AG10803 (cell line): ENCODE measurements around the gene BACH2.
A peak's percentile ranks its signal among the peaks of the same experiment; 100 is the strongest.

Experiments
- DNase-seq: peaks from one replicate; pipeline ENCODE4 v3.0.0; 2010; ENCODE audit warnings: low read depth
- H3K4me3 ChIP-seq: 2 replicates; pipeline ENCODE4 v1.5.1; 2011; ENCODE audit warnings: mild to moderate bottlenecking, low read length, control low read depth
- CTCF ChIP-seq: conservative IDR thresholded peaks from 2 replicates; pipeline ENCODE4 v1.5.1; 2011; ENCODE audit warnings: mild to moderate bottlenecking, low read length, control low read depth, inconsistent platforms

BACH2 gene

GRCh38 chr6:89999154-89999553, 297.5 kb downstream of the BACH2 start:
- TF ChIP-seq CTCF = no peak
- peak; percentile 27 for DNase-seq
- H3K4me3 ChIP-seq = no peak overlapping the region

- peak; percentile 87 for DNase-seq
- no peak for TF ChIP-seq CTCF
- H3K4me3 ChIP-seq = no peak overlapping the region
Measured at GRCh38 chr6:89997456-89998445, 298.9 kb downstream of the BACH2 start.

- no peak overlapping the region for H3K4me3 ChIP-seq
- DNase-seq = no peak
- no peak for TF ChIP-seq CTCF
Measured at GRCh38 chr6:89993411-89993810, 303.2 kb downstream of the BACH2 start.

DNA sequence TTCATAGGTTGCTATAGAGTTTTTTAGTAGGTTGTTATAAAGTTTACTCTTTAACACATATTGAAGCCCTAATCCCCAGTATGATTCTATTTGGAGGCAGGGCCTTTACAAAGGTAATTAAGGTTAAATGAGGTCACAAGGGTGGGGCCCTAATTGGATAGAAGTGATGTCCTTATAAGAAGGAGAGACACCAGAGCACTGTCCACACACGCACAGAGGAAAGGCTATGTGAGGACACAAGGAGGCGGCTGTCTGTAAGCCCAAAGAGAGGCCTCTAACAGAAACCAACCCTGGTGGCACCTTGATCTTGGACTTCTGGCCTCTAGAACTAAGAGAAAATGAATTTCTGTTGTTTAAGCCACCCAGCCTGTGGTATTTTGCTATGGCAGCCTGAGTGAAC, 303.8 kb downstream of the BACH2 start:
- H3K4me3 ChIP-seq = no peak overlapping the region
- no peak for TF ChIP-seq CTCF
- DNase-seq = no peak

- no peak for TF ChIP-seq CTCF
Measured at GRCh38 chr6:89989742-89990141, 306.9 kb downstream of the BACH2 start.

DNA sequence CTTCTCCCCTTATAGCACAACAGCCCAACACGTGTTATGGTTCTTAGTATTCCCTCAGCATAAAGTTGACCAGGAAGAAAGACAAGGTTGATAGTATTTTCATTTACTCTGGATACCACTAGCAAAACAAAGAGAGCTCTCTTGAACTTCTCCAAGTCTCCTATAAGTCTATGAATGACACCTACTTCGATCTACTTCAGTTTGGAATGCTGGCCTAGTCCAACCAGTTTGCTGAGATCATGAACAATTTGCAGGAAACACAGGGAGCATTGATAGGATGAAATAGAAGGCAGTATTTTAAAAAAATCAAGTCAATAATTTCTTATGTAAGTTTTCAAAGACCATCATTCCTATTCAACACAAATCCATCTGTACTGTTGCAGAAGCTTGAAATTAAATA, 308.8 kb downstream of the BACH2 start:
- no peak for TF ChIP-seq CTCF
- no peak for DNase-seq
- H3K4me3 ChIP-seq = no peak overlapping the region

More at GRCh38 chr6:89989742-89990141, 306.9 kb downstream of the BACH2 start:
- peak; percentile 97 for DNase-seq
- no peak overlapping the region for H3K4me3 ChIP-seq

GRCh38 chr6:89987140-89987539, 309.5 kb downstream of the BACH2 start:
- no peak for TF ChIP-seq CTCF
- no peak for DNase-seq
- no peak overlapping the region for H3K4me3 ChIP-seq
